ENCODE measurements around the gene MATN3. TPM values are rescaled to one million over a fixed set of nuclear protein-coding genes. Genes with fewer than 3 reads are reported as not detected.

Gene MATN3
- total RNA-seq, 4 donors from 2014 or later, result 0.34 to 0.76 (median 0.60) TPM

DNA sequence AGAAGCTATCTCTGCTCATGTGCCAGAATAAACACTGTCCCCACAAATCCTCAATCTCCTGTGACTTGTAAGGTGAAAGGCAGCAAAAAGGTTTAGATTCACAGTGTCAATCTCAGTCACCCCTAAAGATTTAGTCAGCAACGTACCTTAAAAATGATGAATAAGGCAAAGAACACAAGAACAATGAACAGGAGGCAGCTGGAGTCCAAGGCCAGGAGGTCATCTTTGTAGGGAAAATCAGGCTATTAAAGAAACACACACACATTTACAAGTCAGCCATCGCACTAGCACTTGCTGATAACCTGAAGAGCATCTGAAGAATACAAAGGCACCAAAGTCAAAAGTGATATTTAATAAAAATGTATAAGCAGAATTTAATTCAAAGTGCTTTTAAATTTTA, 22.4 kb upstream of the MATN3 start:
- Histone ChIP-seq H3K36me3 (peaks cover 96% of the 10 kb centered on the region), H3K27me3 (no peaks in the 10 kb centered on the region), H3K9me3 (no peaks in the 10 kb centered on the region), H3K4me1 (no peaks in the 10 kb centered on the region), H3K4me3 (no peak overlapping the region), H3K27ac (no peak overlapping the region)
- no peak for DNase-seq (ENCODE audit: low spot score in 2 of 2)
- 82% methylated on average over 2 of the region's 2 CpGs for WGBS
- TF ChIP-seq EP300 (IDR thresholded peaks at IDR 0.05) (no peak), POLR2A (IDR thresholded peaks at IDR 0.05) (no peak), POLR2AphosphoS5 (IDR thresholded peaks at IDR 0.05) (no peak)
- TF ChIP-seq, protein P1, sequence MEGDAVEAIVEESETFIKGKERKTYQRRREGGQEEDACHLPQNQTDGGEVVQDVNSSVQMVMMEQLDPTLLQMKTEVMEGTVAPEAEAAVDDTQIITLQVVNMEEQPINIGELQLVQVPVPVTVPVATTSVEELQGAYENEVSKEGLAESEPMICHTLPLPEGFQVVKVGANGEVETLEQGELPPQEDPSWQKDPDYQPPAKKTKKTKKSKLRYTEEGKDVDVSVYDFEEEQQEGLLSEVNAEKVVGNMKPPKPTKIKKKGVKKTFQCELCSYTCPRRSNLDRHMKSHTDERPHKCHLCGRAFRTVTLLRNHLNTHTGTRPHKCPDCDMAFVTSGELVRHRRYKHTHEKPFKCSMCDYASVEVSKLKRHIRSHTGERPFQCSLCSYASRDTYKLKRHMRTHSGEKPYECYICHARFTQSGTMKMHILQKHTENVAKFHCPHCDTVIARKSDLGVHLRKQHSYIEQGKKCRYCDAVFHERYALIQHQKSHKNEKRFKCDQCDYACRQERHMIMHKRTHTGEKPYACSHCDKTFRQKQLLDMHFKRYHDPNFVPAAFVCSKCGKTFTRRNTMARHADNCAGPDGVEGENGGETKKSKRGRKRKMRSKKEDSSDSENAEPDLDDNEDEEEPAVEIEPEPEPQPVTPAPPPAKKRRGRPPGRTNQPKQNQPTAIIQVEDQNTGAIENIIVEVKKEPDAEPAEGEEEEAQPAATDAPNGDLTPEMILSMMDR (IDR thresholded peaks at IDR 0.05), result no peak

DNA sequence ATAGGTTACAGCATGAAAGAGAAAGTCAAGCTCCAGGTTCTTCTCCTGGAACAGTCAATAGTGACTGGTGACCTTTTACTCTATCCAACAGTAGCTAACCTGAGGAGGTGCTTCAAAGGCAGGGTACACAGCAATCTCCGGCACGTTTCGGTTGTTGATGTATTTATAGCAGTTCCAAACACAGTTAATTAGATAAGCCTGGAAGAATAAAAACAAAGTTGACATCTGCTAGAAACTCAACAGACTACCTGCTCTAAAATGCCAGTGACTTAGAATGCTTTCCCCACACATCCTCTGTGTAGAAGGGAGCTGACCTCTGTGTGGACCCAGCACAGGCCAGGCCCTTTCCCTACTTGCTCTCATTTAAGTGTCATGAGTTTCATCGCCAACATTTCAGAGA, 21.8 kb upstream of the MATN3 start:
- Histone ChIP-seq H3K36me3 (peaks cover 96% of the 10 kb centered on the region), H3K27ac (no peak overlapping the region), H3K4me3 (no peak overlapping the region), H3K9me3 (no peaks in the 10 kb centered on the region), H3K27me3 (no peaks in the 10 kb centered on the region), H3K4me1 (no peaks in the 10 kb centered on the region)
- 84% methylated on average over 4 of the region's 4 CpGs for WGBS
- no peak for TF ChIP-seq POLR2A (IDR thresholded peaks at IDR 0.05)
- TF ChIP-seq EP300 (IDR thresholded peaks at IDR 0.05), result no peak
- TF ChIP-seq POLR2AphosphoS5 (IDR thresholded peaks at IDR 0.05), result no peak
- TF ChIP-seq, protein P1 (IDR thresholded peaks at IDR 0.05), result no peak
- no peak for DNase-seq (ENCODE audit: low spot score in 2 of 2)

DNA sequence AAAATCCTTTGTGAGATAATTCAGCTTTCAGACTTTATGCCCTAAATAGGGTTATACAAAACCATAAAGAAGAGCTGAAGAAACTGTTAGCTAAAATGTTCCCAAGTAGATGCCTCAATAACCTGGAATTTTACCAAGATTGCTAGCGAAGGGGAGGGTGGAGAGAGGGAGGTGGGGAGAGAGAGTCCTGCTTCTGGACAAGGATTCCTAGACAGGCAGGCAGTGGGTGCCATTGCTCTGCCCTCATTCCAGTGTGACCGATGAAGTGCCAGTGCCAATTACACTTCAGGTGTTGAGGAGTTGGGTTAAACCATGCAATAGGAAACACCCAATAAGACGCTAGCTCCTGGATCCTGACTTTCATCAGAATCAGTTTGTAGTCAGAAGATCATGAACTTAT, 20.9 kb upstream of the MATN3 start:
- peaks cover 96% of the 10 kb centered on the region for H3K36me3 ChIP-seq

DNA sequence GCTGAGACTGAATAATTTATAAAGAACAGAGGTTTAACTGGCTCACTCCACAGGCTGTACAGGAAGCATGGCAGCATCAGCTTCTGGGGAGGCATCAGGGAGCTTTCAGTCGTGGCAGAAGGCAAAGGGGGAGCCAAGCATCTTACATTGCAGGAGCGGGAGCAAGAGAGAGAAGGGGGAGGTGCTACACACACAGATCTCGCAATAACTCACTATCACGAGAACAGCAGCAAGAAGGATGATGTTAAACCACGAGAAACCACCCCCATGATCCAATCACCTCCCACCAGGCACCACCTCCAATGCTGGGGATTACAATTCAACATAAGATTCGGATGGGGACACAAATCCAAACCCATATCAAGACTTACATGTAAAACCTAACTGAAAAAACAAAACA, 17.8 kb upstream of the MATN3 start:
- 90% methylated on average over 6 of the region's 6 CpGs for WGBS
- no peak for DNase-seq (ENCODE audit: low spot score in 2 of 2)
- peaks cover 75% of the 10 kb centered on the region for H3K36me3 ChIP-seq
- H3K9me3 ChIP-seq, result no peaks in the 10 kb centered on the region
- H3K4me3 ChIP-seq, result no peak overlapping the region
- H3K4me1 ChIP-seq, result no peaks in the 10 kb centered on the region
- TF ChIP-seq POLR2A (IDR thresholded peaks at IDR 0.05), result no peak
- TF ChIP-seq POLR2AphosphoS5 (IDR thresholded peaks at IDR 0.05), result no peak
- TF ChIP-seq EP300 (IDR thresholded peaks at IDR 0.05), result no peak
- TF ChIP-seq, protein P1 (IDR thresholded peaks at IDR 0.05), result no peak
- no peaks in the 10 kb centered on the region for H3K27me3 ChIP-seq
- no peak overlapping the region for H3K27ac ChIP-seq

More for the DNA sequence above, 20.9 kb upstream of the MATN3 start:
- WGBS, result 85% methylated on average over 3 of the region's 3 CpGs
- Histone ChIP-seq H3K4me3 (no peak overlapping the region), H3K4me1 (no peaks in the 10 kb centered on the region), H3K9me3 (no peaks in the 10 kb centered on the region), H3K27me3 (no peaks in the 10 kb centered on the region), H3K27ac (no peak overlapping the region)
- DNase-seq (ENCODE audit: low spot score in 2 of 2), result no peak
- TF ChIP-seq EP300 (IDR thresholded peaks at IDR 0.05), result no peak
- TF ChIP-seq POLR2A (IDR thresholded peaks at IDR 0.05), result no peak
- TF ChIP-seq, protein P1 (IDR thresholded peaks at IDR 0.05), result no peak
- TF ChIP-seq POLR2AphosphoS5 (IDR thresholded peaks at IDR 0.05), result no peak

DNA sequence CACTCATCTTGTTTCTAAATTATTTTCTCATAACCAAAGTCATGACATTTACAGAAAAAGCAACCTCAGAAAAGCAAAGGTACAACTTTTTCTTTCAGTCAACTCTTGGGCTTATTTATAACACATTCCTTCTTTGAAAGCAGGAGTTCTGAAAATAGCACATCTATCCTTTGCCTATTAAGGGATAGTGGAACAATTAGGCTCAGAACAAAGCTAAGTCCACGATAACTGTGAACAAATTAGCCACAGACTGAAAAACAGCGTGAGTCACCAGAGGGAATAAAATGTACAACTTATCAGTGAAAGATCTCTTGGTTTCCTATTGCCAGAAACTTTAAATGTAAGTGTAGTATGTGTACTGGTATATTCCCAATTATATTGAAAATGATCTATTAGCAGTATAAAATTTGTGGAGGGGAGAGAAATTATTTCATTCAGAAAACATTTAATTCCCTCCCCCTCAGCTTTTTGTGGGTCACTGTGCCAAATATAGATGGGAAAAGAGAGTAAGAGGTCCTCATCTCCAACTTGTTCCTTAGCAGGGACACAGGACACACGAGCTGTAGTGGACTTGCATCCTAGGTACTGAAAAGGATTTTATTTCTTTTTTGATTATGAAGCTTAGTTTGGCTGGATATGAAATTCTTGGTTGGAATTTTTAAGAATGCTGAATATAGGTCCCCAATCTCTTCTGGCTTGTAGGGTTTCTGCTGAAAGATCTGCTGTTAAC, 15.4 kb upstream of the MATN3 start:
- Histone ChIP-seq H3K27me3 (no peaks in the 10 kb centered on the region), H3K27ac (no peak overlapping the region), H3K4me3 (no peak overlapping the region), H3K4me1 (no peaks in the 10 kb centered on the region), H3K9me3 (no peaks in the 10 kb centered on the region), H3K36me3 (peaks cover 51% of the 10 kb centered on the region)
- 66% methylated on average over 3 of the region's 3 CpGs for WGBS
- no peak for DNase-seq (ENCODE audit: low spot score in 2 of 2)
- no peak for TF ChIP-seq POLR2AphosphoS5 (IDR thresholded peaks at IDR 0.05)
- TF ChIP-seq, protein P1 (IDR thresholded peaks at IDR 0.05), result no peak
- no peak for TF ChIP-seq EP300 (IDR thresholded peaks at IDR 0.05)
